ENCODE data around the gene DDT.

- TF ChIP-seq CTCF (IDR thresholded peaks at IDR 0.05) (peak in 3 of 6 experiments; percentile 38 to 61 (median 54)), POLR2A (IDR thresholded peaks at IDR 0.05) (no peak)
Measured at GRCh38 chr22:23984430-23984829, 10.2 kb upstream of the DDT start.
